Measurements from ENCODE around the gene ENOX1. TPM values are rescaled to one million over a fixed set of nuclear protein-coding genes. Genes with fewer than 3 reads are reported as not detected.

Gene ENOX1
- total and polyA plus RNA-seq, 2 of the 8 experiments (the other 6 are each of a cell fraction or from before 2014, with no cell fraction given): 0.23 to 0.37 TPM

GRCh38 chr13:43167731-43168130, 619.0 kb downstream of the ENOX1 start (continued):
- TF ChIP-seq CTCF (IDR thresholded peaks at IDR 0.05; ENCODE audit: control extremely low read depth in 1 of 3, insufficient read depth in 1 of 3, low read depth in 1 of 3, low read length in 3 of 3): no peak

All from H1 (cell line).